ENCODE data around the gene LARP4. TPM values are rescaled to one million over a fixed set of nuclear protein-coding genes. Genes with fewer than 3 reads are reported as not detected.

LARP4 gene
- total RNA-seq, 1 experiment from 2014 or later = 92.7 TPM

- CTCF ChIA-PET = interaction anchor here (0.6 kb wide), 1 partner anchor 41 kb away, joined by 4 read pairs; no protein-coding TSS in a partner anchor
- H3K27ac ChIP-seq (ENCODE audit: low read length) = no peak overlapping the region
- H3K9me3 ChIP-seq (ENCODE audit: control insufficient read depth, insufficient read depth, low read depth, low read length) = no peaks in the 10 kb centered on the region
- no peak for ATAC-seq
- intact Hi-C loops (cut with micrococcal nuclease; ENCODE audit: unreplicated experiment) = loop anchor here (10.0 kb wide), 1 partner anchor 226 kb away; no protein-coding TSS in a partner anchor
- POLR2A ChIA-PET = no interaction called here
- BruUV-seq (replicated peaks) = no TSS peak
- H3K4me3 ChIP-seq (ENCODE audit: low read depth in 2 of 2, low read length in 2 of 2) = no peak overlapping the region
- H3K27me3 ChIP-seq (ENCODE audit: control insufficient read depth, insufficient read depth, low read length) = no peaks in the 10 kb centered on the region
- H3K36me3 ChIP-seq (ENCODE audit: control insufficient read depth, insufficient read depth, low read length) = no peaks in the 10 kb centered on the region; the same call in 1 of the 2 replicates
- DNase-seq (ENCODE audit: low read depth, low spot score) = no peak
- in situ Hi-C loops (cut with HindIII; ENCODE audit: low pct_unique_long_range_greater_than_20kb, low sequenced_read_pairs) = no loop called here
- peaks cover 23% of the 10 kb centered on the region for H3K4me1 ChIP-seq (ENCODE audit: control insufficient read depth, insufficient read depth, low read length)
- TF ChIP-seq REST (IDR thresholded peaks at IDR 0.05; ENCODE audit: insufficient read depth in 1 of 2, low read depth in 2 of 2, low read length in 1 of 2) = no peak
- no peak for TF ChIP-seq TCF7L2 (IDR thresholded peaks at IDR 0.05; ENCODE audit: low read depth, low read length)
- no peak for TF ChIP-seq SIN3A (IDR thresholded peaks at IDR 0.05; ENCODE audit: borderline replicate concordance, insufficient read depth, low read depth, low read length)
Measured at GRCh38 chr12:50508970-50509663, 108.4 kb downstream of the LARP4 start.

DNA sequence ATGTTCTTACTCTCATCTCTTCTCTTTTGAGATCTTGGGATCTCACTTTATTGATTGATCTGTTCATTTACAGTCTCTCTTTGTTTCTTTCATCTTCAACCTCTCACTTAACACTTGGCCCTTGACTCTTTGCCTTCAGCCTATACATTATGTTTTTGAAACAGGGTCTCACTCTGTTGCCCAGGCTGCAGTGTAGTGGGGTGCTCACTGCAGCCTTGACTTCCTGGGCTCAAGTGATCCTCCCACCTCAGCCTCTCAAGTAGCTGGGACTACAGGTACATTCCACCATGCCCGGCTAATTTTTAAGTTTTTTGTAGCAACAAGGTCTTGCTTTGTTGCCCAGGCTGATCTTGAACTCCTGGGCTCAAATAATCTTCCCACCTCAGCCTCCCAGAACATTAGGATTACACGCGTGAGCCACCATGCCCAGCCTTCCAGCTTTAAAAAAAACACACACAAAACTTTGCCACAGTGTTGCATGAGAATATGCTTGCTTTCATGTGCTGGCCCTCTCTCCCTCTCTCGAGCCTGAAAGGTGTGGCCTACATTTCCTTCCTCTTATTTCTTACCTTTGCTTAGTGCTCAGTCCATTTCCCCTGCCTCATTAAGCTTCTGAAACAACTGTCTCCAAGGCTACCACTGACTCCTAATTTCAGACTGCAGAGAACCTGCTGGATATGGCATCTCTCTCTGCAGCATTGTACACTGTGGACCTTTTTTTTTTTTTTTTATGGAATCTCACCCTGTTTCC is 114.0 kb downstream of the LARP4 start:
- CTCF ChIA-PET = no interaction called here
- in situ Hi-C loops (cut with HindIII; ENCODE audit: low pct_unique_long_range_greater_than_20kb, low sequenced_read_pairs) = no loop called here
- POLR2A ChIA-PET = no interaction called here

More for the DNA sequence above, 114.0 kb downstream of the LARP4 start:
- H3K4me1 ChIP-seq (ENCODE audit: control insufficient read depth, insufficient read depth, low read length) = peaks cover 6% of the 10 kb centered on the region
- no peak overlapping the region for H3K4me3 ChIP-seq (ENCODE audit: low read depth in 2 of 2, low read length in 2 of 2)
- no peak for DNase-seq (ENCODE audit: low read depth, low spot score)
- H3K9me3 ChIP-seq (ENCODE audit: control insufficient read depth, insufficient read depth, low read depth, low read length) = no peaks in the 10 kb centered on the region
- no peaks in the 10 kb centered on the region for H3K36me3 ChIP-seq (ENCODE audit: control insufficient read depth, insufficient read depth, low read length)
- no peak overlapping the region for H3K27ac ChIP-seq (ENCODE audit: low read length)
- no peaks in the 10 kb centered on the region for H3K27me3 ChIP-seq (ENCODE audit: control insufficient read depth, insufficient read depth, low read length)
- ATAC-seq = no peak
- no peak for TF ChIP-seq REST (IDR thresholded peaks at IDR 0.05; ENCODE audit: insufficient read depth in 1 of 2, low read depth in 2 of 2, low read length in 1 of 2)
- TF ChIP-seq, protein P1, sequence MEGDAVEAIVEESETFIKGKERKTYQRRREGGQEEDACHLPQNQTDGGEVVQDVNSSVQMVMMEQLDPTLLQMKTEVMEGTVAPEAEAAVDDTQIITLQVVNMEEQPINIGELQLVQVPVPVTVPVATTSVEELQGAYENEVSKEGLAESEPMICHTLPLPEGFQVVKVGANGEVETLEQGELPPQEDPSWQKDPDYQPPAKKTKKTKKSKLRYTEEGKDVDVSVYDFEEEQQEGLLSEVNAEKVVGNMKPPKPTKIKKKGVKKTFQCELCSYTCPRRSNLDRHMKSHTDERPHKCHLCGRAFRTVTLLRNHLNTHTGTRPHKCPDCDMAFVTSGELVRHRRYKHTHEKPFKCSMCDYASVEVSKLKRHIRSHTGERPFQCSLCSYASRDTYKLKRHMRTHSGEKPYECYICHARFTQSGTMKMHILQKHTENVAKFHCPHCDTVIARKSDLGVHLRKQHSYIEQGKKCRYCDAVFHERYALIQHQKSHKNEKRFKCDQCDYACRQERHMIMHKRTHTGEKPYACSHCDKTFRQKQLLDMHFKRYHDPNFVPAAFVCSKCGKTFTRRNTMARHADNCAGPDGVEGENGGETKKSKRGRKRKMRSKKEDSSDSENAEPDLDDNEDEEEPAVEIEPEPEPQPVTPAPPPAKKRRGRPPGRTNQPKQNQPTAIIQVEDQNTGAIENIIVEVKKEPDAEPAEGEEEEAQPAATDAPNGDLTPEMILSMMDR (IDR thresholded peaks at IDR 0.05) = no peak
- no peak for TF ChIP-seq SIN3A (IDR thresholded peaks at IDR 0.05; ENCODE audit: borderline replicate concordance, insufficient read depth, low read depth, low read length)
- TF ChIP-seq POLR2AphosphoS5 (IDR thresholded peaks at IDR 0.05; ENCODE audit: low read depth, low read length) = no peak
- no peak for TF ChIP-seq TCF7L2 (IDR thresholded peaks at IDR 0.05; ENCODE audit: low read depth, low read length)
- intact Hi-C loops (cut with micrococcal nuclease; ENCODE audit: unreplicated experiment) = no loop called here
- no TSS peak for BruUV-seq (replicated peaks)
